GM12874 (cell line): ENCODE results near the gene CANT1.

Experiments
- TF ChIP-seq, protein P1 (sequence below): IDR thresholded peaks from 2 replicates; pipeline ENCODE4 v1.5.1; 2011; ENCODE audit warnings: low read depth, mild to moderate bottlenecking, control low read depth, low read length, moderate library complexity; ENCODE audit not compliant: insufficient read depth

CANT1 gene

DNA sequence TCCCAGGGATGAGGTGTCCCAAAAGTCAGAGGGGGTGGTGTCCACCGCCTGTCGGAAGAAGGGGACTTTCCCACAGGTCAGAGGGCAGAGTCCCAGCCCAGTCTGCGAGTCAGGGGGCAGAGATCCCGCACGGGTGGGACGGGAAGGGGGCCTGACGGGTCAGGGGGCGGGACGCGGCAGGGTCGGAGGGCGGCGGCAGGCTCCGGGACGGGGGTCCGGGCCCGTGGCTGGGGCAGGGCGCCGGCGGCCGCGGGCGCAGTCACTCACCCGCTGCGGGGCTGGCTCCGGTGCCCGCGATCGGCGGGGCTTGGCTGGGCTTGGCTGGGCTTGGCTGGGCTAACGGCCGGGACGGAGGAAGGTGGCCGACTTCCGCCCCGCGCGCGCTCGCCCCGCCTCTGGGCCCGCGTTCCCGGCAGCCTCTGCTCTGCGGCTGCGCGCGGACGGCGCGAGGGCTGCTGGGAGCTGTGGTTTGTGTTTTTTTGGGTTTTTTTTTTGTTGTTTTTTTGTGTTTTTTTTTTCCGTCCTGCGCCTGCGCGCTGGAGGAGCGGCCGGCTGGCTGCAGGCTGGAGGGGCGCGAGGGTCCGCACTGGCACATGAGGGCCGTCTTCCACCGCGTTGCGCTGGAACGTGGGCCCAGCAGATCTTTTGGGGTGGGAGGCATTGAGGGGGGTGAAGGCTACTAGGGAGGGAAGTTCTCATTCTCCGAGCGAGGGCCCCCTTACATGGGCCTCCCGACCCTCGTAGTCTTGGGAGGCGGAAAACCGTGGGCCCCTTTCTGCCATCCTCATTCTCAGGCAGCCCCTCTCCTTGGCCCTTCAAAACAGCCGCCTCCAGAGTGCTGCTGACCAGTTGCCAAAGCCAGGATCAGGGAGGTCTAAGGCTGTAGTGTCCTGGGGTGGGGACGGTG lies at the start of gene CANT1:
TSS of gene CANT1 (minus strand) at position 368 of the 907 bp plus-strand sequence. CDS start 12,142 bp downstream, outside the sequence.
- TF ChIP-seq, protein P1, sequence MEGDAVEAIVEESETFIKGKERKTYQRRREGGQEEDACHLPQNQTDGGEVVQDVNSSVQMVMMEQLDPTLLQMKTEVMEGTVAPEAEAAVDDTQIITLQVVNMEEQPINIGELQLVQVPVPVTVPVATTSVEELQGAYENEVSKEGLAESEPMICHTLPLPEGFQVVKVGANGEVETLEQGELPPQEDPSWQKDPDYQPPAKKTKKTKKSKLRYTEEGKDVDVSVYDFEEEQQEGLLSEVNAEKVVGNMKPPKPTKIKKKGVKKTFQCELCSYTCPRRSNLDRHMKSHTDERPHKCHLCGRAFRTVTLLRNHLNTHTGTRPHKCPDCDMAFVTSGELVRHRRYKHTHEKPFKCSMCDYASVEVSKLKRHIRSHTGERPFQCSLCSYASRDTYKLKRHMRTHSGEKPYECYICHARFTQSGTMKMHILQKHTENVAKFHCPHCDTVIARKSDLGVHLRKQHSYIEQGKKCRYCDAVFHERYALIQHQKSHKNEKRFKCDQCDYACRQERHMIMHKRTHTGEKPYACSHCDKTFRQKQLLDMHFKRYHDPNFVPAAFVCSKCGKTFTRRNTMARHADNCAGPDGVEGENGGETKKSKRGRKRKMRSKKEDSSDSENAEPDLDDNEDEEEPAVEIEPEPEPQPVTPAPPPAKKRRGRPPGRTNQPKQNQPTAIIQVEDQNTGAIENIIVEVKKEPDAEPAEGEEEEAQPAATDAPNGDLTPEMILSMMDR, result no peak

DNA sequence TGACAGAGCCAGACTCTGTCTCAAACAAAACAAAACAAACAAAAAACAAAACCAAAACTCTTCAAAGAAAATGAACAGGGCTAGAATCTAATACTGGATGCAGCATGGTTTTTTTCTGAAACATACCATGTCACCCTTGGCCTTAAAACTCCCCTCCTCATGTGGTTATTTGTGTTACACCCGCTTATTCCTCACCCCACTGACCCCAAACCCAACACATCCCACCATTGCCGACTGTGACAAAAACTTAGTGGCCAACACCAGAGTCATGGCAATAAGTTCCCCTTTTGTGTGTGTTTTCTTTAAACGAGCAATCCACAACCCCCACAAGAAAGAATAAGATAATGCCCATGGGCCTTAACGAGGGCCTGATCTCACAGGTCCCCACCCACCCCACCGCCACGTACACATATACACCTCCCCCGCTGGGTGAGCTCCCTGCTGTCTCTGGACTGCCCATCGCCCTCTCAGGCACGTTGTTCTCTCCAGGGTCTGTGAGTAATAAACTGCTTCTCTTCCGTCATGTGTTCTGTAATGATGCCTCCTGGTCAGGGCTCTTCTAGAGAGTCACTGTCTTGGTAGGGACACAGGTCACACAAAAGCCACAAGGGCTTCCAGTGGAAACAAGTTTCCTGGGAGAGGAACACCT lies 48.3 kb upstream of the CANT1 start:
- TF ChIP-seq, protein P1, result no peak

DNA sequence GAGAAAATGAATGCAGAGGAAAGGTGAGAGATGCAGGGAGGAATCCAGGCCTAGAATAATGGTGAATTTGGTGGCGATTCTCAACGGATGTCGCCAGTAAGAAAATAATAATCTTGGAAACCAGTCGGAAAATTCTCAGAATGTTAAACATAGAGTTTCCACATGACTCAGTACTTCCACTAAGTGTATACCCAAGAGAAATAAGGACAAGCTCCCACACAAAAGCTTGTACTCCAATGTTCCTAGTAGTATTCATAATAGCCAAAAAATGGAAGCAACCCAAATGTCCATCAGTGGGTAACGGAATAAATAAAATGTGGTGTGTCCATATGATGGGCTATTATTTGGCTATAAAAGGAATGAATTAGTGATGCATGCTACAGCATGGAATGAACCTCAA lies 45.6 kb upstream of the CANT1 start:
- TF ChIP-seq, protein P1, result no peak

GRCh38 chr17:79054200-79054960 lies 44.8 kb upstream of the CANT1 start:
- TF ChIP-seq, protein P1, result no peak

GRCh38 chr17:79053251-79053925 lies 43.8 kb upstream of the CANT1 start:
- TF ChIP-seq, protein P1, result no peak

GRCh38 chr17:79052131-79052530 lies 42.6 kb upstream of the CANT1 start:
- TF ChIP-seq, protein P1, result no peak
